ENCODE data around the gene GATC.

GATC gene

DNA sequence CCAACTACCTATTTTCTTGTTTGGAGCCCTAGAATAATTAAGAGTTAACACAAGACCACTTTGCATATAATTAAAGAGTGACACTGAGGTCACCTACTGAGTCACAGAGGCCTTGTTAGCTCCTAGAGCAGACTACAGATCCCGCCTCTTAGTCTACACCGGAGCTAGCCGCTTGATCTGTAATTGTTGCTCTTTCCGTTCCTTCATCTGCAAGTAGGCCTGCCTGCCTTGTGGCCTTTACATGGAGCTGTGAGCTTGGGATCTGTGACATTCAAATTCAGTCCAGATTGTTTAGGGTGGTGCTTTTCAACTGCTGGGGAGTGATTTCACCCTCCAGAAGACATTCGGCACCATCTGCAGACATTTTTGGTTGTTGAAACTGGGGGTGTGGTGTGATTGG, 44.1 kb downstream of the GATC start:
- Histone ChIP-seq H3K36me3 (ENCODE audit: control insufficient read depth in 1 of 2, insufficient read depth in 2 of 2, low read length in 2 of 2) (peaks cover 8% of the 10 kb centered on the region in 2 experiments), H3K27me3 (ENCODE audit: insufficient read depth, low read length) (no peaks in the 10 kb centered on the region), H2BK5ac (ENCODE audit: low read depth, low read length, poor library complexity) (no peak overlapping the region), H2BK120ac (ENCODE audit: insufficient read depth, low read length, poor library complexity) (no peak overlapping the region), H2AK5ac (ENCODE audit: low read length) (no peak overlapping the region), H3K23ac (ENCODE audit: low read length) (no peak overlapping the region), H3K18ac (ENCODE audit: low read length) (no peak overlapping the region), H3K14ac (ENCODE audit: low read length) (no peak overlapping the region), H3K4me3 (ENCODE audit: low read depth, low read length) (no peak overlapping the region), H2AFZ (ENCODE audit: insufficient read depth, low read length, poor library complexity) (no peak overlapping the region), H3K4me2 (ENCODE audit: low read length) (no peak overlapping the region), H3K4me1 (ENCODE audit: control insufficient read depth in 1 of 2, insufficient read depth in 2 of 2, low read length in 2 of 2) (peaks cover 0 to 4% of the 10 kb centered on the region in 2 experiments), H3K79me2 (ENCODE audit: control insufficient read depth, insufficient read depth, low read length, poor library complexity) (peaks cover 3% of the 10 kb centered on the region), H4K91ac (ENCODE audit: low read depth, low read length) (no peak overlapping the region), H4K8ac (ENCODE audit: low read depth, low read length) (no peak overlapping the region), H3K9ac (ENCODE audit: low read length) (no peak overlapping the region), H3K27ac (ENCODE audit: low read depth, low read length) (no peak overlapping the region), H3K4ac (ENCODE audit: low read depth, low read length) (no peak overlapping the region), H4K12ac (ENCODE audit: low read depth, low read length) (no peak overlapping the region), H3K79me1 (ENCODE audit: low read length) (peaks cover 2% of the 10 kb centered on the region), H2BK12ac (ENCODE audit: low read length) (no peak overlapping the region), H3K9me3 (ENCODE audit: insufficient read depth, low read depth, low read length) (no peaks in the 10 kb centered on the region)
- DNase-seq, result no peak
- no CpG with 5 or more reads among the region's 5 CpGs for WGBS (ENCODE audit: extremely low coverage, insufficient coverage, insufficient read length)

- no peak overlapping the region for H3K27ac ChIP-seq (ENCODE audit: low read depth, low read length)
- no peak overlapping the region for H3K4me2 ChIP-seq (ENCODE audit: low read length)
- no peak overlapping the region for H4K91ac ChIP-seq (ENCODE audit: low read depth, low read length)
Measured at GRCh38 chr12:120490833-120491512, 44.7 kb downstream of the GATC start.

GRCh38 chr12:120495186-120495730, 49.0 kb downstream of the GATC start:
- no peak overlapping the region for H2BK12ac ChIP-seq (ENCODE audit: low read length)
- H3K79me2 ChIP-seq (ENCODE audit: control insufficient read depth, insufficient read depth, low read length, poor library complexity), result peaks cover 13% of the 10 kb centered on the region
- peak overlapping the region; percentile 86 for H3K9ac ChIP-seq (ENCODE audit: low read length)
- peak overlapping the region; percentile 48 for H3K27ac ChIP-seq (ENCODE audit: low read depth, low read length)
- peak overlapping the region; percentile 89 for H3K18ac ChIP-seq (ENCODE audit: low read length)
- peak overlapping the region; percentile 75 for H4K8ac ChIP-seq (ENCODE audit: low read depth, low read length)
- H3K9me3 ChIP-seq (ENCODE audit: insufficient read depth, low read depth, low read length), result no peaks in the 10 kb centered on the region
- H3K4ac ChIP-seq (ENCODE audit: low read depth, low read length), result peak overlapping the region; percentile 73
- peaks cover 12% of the 10 kb centered on the region for H3K79me1 ChIP-seq (ENCODE audit: low read length)
- H3K23ac ChIP-seq (ENCODE audit: low read length), result no peak overlapping the region
- peak overlapping the region; percentile 92 for H3K4me2 ChIP-seq (ENCODE audit: low read length)
- no peaks in the 10 kb centered on the region for H3K27me3 ChIP-seq (ENCODE audit: insufficient read depth, low read length)
- H2BK120ac ChIP-seq (ENCODE audit: insufficient read depth, low read length, poor library complexity), result peak overlapping the region; percentile 33
- H4K91ac ChIP-seq (ENCODE audit: low read depth, low read length), result peak overlapping the region; percentile 78
- H3K4me1 ChIP-seq (ENCODE audit: control insufficient read depth in 1 of 2, insufficient read depth in 2 of 2, low read length in 2 of 2), result peaks cover 2 to 6% of the 10 kb centered on the region in 2 experiments
- H3K4me3 ChIP-seq (ENCODE audit: low read depth, low read length), result peak overlapping the region; percentile 67
- H2BK5ac ChIP-seq (ENCODE audit: low read depth, low read length, poor library complexity), result peak overlapping the region; percentile 78
- no peak for DNase-seq
- H4K12ac ChIP-seq (ENCODE audit: low read depth, low read length), result peak overlapping the region; percentile 77
- H2AK5ac ChIP-seq (ENCODE audit: low read length), result peak overlapping the region; percentile 85
- peak overlapping the region; percentile 81 for H3K14ac ChIP-seq (ENCODE audit: low read length)
- peak overlapping the region; percentile 93 for H2AFZ ChIP-seq (ENCODE audit: insufficient read depth, low read length, poor library complexity)
- no CpG with 5 or more reads among the region's 17 CpGs for WGBS (ENCODE audit: extremely low coverage, insufficient coverage, insufficient read length)
- H3K36me3 ChIP-seq (ENCODE audit: control insufficient read depth in 1 of 2, insufficient read depth in 2 of 2, low read length in 2 of 2), result peaks cover 8 to 20% of the 10 kb centered on the region in 2 experiments

More at GRCh38 chr12:120490833-120491512, 44.7 kb downstream of the GATC start:
- H2BK5ac ChIP-seq (ENCODE audit: low read depth, low read length, poor library complexity), result no peak overlapping the region
- no peak for DNase-seq
- no CpG with 5 or more reads among the region's 2 CpGs for WGBS (ENCODE audit: extremely low coverage, insufficient coverage, insufficient read length)
- H2AFZ ChIP-seq (ENCODE audit: insufficient read depth, low read length, poor library complexity), result no peak overlapping the region
- no peak overlapping the region for H2BK120ac ChIP-seq (ENCODE audit: insufficient read depth, low read length, poor library complexity)
- H3K18ac ChIP-seq (ENCODE audit: low read length), result no peak overlapping the region
- H4K12ac ChIP-seq (ENCODE audit: low read depth, low read length), result no peak overlapping the region
- no peak overlapping the region for H3K4ac ChIP-seq (ENCODE audit: low read depth, low read length)
- H3K9me3 ChIP-seq (ENCODE audit: insufficient read depth, low read depth, low read length), result no peaks in the 10 kb centered on the region
- H3K4me3 ChIP-seq (ENCODE audit: low read depth, low read length), result no peak overlapping the region
- H3K4me1 ChIP-seq (ENCODE audit: control insufficient read depth in 1 of 2, insufficient read depth in 2 of 2, low read length in 2 of 2), result peaks cover 0 to 5% of the 10 kb centered on the region in 2 experiments
- peaks cover 8% of the 10 kb centered on the region in 2 experiments for H3K36me3 ChIP-seq (ENCODE audit: control insufficient read depth in 1 of 2, insufficient read depth in 2 of 2, low read length in 2 of 2)
- no peak overlapping the region for H2BK12ac ChIP-seq (ENCODE audit: low read length)
- H2AK5ac ChIP-seq (ENCODE audit: low read length), result no peak overlapping the region
- H3K23ac ChIP-seq (ENCODE audit: low read length), result no peak overlapping the region
- no peaks in the 10 kb centered on the region for H3K27me3 ChIP-seq (ENCODE audit: insufficient read depth, low read length)
- no peak overlapping the region for H3K14ac ChIP-seq (ENCODE audit: low read length)
- peaks cover 5% of the 10 kb centered on the region for H3K79me1 ChIP-seq (ENCODE audit: low read length)
- peaks cover 5% of the 10 kb centered on the region for H3K79me2 ChIP-seq (ENCODE audit: control insufficient read depth, insufficient read depth, low read length, poor library complexity)
- H3K9ac ChIP-seq (ENCODE audit: low read length), result no peak overlapping the region
- no peak overlapping the region for H4K8ac ChIP-seq (ENCODE audit: low read depth, low read length)

GRCh38 chr12:120495731-120496412, 49.6 kb downstream of the GATC start, which contains the start of gene DYNLL1:
TSS of gene DYNLL1 (plus strand) at chr12:120496113. CDS start at chr12:120496422, 309 bp downstream.
- peak within 1 kb of the TSS; percentile 87 for H3K4me3 ChIP-seq (ENCODE audit: low read depth, low read length)
- peak within 1 kb of the TSS; percentile 97 for H2AK5ac ChIP-seq (ENCODE audit: low read length)
- peak within 1 kb of the TSS; percentile 80 for H4K8ac ChIP-seq (ENCODE audit: low read depth, low read length)
- H2BK12ac ChIP-seq (ENCODE audit: low read length), result no peak within 1 kb of the TSS
- peak within 1 kb of the TSS; percentile 94 for H3K4me2 ChIP-seq (ENCODE audit: low read length)
- H4K91ac ChIP-seq (ENCODE audit: low read depth, low read length), result peak within 1 kb of the TSS; percentile 87
- H2BK120ac ChIP-seq (ENCODE audit: insufficient read depth, low read length, poor library complexity), result peak within 1 kb of the TSS; percentile 70
- H2BK5ac ChIP-seq (ENCODE audit: low read depth, low read length, poor library complexity), result peak within 1 kb of the TSS; percentile 80
- peaks cover 2 to 6% of the 10 kb centered on the region in 2 experiments for H3K4me1 ChIP-seq (ENCODE audit: control insufficient read depth in 1 of 2, insufficient read depth in 2 of 2, low read length in 2 of 2)
- peaks cover 8 to 20% of the 10 kb centered on the region in 2 experiments for H3K36me3 ChIP-seq (ENCODE audit: control insufficient read depth in 1 of 2, insufficient read depth in 2 of 2, low read length in 2 of 2)
- peak within 1 kb of the TSS; percentile 94 for H3K4ac ChIP-seq (ENCODE audit: low read depth, low read length)
- no peaks in the 10 kb centered on the region for H3K9me3 ChIP-seq (ENCODE audit: insufficient read depth, low read depth, low read length)
- H3K79me1 ChIP-seq (ENCODE audit: low read length), result peaks cover 12% of the 10 kb centered on the region
- peak within 1 kb of the TSS; percentile 68 for H3K27ac ChIP-seq (ENCODE audit: low read depth, low read length)
- H2AFZ ChIP-seq (ENCODE audit: insufficient read depth, low read length, poor library complexity), result peak within 1 kb of the TSS; percentile 93
- peak within 1 kb of the TSS; percentile 89 for H3K18ac ChIP-seq (ENCODE audit: low read length)
- WGBS (ENCODE audit: extremely low coverage, insufficient coverage, insufficient read length), result no CpG with 5 or more reads among the region's 53 CpGs
- H3K27me3 ChIP-seq (ENCODE audit: insufficient read depth, low read length), result no peaks in the 10 kb centered on the region
- peak within 1 kb of the TSS; percentile 95 for H3K9ac ChIP-seq (ENCODE audit: low read length)
- no peak within 1 kb of the TSS for H3K23ac ChIP-seq (ENCODE audit: low read length)
- H4K12ac ChIP-seq (ENCODE audit: low read depth, low read length), result peak within 1 kb of the TSS; percentile 77
- H3K79me2 ChIP-seq (ENCODE audit: control insufficient read depth, insufficient read depth, low read length, poor library complexity), result peaks cover 13% of the 10 kb centered on the region
- peak within 1 kb of the TSS; percentile 96 for H3K14ac ChIP-seq (ENCODE audit: low read length)
- DNase-seq, result peak; percentile 93 to 99
